A673 (cell line): ENCODE results near the gene CRLF1.

Source experiments
- EZH2 ChIP-seq: fragments of 200-600 bp; sonication (generic); IDR thresholded peaks from 2 replicates; pipeline ENCODE4 v1.6.1; 2017; ENCODE audit warnings: borderline replicate concordance, low read depth, mild to moderate bottlenecking, mixed read lengths, antibody characterized with exemption, low read length; ENCODE audit not compliant: poor library complexity, severe bottlenecking
- TF ChIP-seq, protein P1 (sequence below): fragments of 300-800, 200-600 bp; sonication (generic); conservative IDR thresholded peaks from 2 replicates; pipeline ENCODE4 v1.5.1; 2017; ENCODE audit warnings: low read depth, mild to moderate bottlenecking, antibody characterized with exemption, low read length, moderate library complexity, mixed read lengths

DNA sequence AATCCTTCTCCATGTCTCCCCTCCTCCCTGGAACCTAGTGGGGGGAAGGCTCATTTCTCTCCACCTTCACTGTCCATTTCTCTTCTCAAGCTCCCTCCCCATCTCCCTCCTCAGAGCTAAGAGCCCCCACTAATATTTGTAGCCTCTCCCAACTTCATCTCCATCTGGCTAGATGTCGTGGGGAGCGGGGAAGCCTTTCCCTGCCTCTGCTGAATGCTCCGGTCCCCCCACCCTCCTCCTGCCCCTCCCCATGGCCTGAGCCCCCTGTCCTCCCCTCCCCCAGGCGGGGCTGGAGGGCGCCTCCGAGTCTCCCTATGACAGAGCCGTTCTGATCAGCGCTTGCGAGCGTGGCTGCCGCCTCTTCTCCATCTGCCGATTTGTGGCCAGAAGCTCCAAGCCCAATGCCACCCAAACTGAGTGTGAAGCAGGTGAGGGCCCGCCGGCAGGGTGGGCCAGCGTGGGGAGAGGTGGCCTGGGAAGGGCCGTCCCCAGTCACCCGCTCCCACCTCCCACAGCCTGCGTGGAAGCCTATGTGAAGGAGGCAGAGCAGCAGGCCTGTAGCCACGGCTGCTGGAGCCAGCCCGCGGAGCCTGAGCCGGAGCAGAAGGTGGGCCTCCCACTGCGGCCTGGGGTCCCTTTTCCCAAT, 7.1 kb upstream of the CRLF1 start:
- TF ChIP-seq, protein P1, sequence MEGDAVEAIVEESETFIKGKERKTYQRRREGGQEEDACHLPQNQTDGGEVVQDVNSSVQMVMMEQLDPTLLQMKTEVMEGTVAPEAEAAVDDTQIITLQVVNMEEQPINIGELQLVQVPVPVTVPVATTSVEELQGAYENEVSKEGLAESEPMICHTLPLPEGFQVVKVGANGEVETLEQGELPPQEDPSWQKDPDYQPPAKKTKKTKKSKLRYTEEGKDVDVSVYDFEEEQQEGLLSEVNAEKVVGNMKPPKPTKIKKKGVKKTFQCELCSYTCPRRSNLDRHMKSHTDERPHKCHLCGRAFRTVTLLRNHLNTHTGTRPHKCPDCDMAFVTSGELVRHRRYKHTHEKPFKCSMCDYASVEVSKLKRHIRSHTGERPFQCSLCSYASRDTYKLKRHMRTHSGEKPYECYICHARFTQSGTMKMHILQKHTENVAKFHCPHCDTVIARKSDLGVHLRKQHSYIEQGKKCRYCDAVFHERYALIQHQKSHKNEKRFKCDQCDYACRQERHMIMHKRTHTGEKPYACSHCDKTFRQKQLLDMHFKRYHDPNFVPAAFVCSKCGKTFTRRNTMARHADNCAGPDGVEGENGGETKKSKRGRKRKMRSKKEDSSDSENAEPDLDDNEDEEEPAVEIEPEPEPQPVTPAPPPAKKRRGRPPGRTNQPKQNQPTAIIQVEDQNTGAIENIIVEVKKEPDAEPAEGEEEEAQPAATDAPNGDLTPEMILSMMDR, result no peak
- no peak for TF ChIP-seq EZH2
